Peyer's patch (tissue), 4 donors: Measurements from ENCODE around the gene SHOX.

Experiments
- POLR2A ChIP-seq, 2 donors: fragments of 450-650 bp; IDR thresholded peaks; one replicate each; pipeline ENCODE4 v1.5.1; 2017; ENCODE audit warnings: antibody characterized with exemption in 2 of 2, mild to moderate bottlenecking in 2 of 2, moderate library complexity in 2 of 2
- TF ChIP-seq, protein P1 (sequence below), 6 experiments: fragments of 450-650 bp in 4 of 6; fragments of 200-600 bp in 2 of 6; sonication (generic) in 1 of 6; IDR thresholded peaks; one replicate each; pipeline ENCODE4 v1.5.1; 2017 to 2019; ENCODE audit warnings: antibody characterized with exemption in 6 of 6, mild to moderate bottlenecking in 3 of 6, moderate library complexity in 1 of 6

DNA sequence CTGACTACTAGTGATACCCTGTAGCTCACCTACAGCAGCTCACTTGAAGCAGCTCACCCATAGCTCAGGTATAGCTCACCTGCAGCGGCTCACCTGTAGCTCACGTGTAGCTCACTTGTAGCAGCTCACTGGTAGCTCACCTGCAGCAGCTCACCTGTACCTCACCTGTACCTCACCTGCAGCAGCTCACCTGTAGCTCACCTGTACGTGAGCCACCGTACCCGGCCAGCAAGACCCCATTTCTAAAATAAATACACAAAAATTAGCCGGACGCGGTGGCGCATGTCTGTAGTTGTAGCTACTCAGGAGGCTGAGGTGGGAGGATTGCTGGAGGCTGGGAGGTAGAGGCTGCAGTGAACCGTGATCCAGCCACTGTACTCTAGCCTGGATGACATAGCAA lies 30.6 kb downstream of the SHOX start:
- no peak for TF ChIP-seq POLR2A (IDR thresholded peaks at IDR 0.05)
- TF ChIP-seq, protein P1, sequence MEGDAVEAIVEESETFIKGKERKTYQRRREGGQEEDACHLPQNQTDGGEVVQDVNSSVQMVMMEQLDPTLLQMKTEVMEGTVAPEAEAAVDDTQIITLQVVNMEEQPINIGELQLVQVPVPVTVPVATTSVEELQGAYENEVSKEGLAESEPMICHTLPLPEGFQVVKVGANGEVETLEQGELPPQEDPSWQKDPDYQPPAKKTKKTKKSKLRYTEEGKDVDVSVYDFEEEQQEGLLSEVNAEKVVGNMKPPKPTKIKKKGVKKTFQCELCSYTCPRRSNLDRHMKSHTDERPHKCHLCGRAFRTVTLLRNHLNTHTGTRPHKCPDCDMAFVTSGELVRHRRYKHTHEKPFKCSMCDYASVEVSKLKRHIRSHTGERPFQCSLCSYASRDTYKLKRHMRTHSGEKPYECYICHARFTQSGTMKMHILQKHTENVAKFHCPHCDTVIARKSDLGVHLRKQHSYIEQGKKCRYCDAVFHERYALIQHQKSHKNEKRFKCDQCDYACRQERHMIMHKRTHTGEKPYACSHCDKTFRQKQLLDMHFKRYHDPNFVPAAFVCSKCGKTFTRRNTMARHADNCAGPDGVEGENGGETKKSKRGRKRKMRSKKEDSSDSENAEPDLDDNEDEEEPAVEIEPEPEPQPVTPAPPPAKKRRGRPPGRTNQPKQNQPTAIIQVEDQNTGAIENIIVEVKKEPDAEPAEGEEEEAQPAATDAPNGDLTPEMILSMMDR (IDR thresholded peaks at IDR 0.05), result no peak
